ENCODE data around the gene MORC3.
"Not testable (repeated sequence)": the region's sequence is repeated elsewhere in the genome, so short reads cannot be mapped to it uniquely, and the experiment has no call there.

Gene MORC3

DNA sequence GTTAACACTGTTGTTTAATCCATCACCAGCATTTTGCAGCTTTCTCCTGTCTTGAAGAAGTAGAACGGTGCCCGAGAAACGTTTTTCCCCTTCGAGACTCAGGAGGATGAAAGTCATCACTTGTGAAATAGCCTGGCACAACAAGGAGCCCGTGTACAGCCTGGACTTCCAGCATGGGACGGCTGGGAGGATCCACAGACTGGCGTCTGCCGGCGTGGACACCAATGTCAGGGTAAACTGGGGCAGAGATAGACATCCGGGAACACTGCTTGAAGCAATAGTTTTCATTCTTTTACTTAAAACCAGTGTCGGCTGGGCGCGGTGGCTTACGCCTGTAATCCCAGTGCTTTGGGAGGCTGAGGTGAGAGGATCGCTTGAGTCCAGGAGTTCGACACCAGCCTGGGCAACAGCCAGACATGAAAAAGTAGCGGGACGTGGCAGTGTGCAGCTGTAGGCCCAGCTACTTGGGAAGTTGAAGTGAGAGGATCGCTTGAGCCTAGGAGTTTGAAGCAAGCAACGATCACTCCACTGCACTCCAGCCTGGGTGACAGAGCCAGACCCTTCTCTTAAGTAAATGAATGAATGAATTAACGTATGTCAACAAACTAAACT, 66.1 kb downstream of the MORC3 start:
- DNase-seq, result no peak

DNA sequence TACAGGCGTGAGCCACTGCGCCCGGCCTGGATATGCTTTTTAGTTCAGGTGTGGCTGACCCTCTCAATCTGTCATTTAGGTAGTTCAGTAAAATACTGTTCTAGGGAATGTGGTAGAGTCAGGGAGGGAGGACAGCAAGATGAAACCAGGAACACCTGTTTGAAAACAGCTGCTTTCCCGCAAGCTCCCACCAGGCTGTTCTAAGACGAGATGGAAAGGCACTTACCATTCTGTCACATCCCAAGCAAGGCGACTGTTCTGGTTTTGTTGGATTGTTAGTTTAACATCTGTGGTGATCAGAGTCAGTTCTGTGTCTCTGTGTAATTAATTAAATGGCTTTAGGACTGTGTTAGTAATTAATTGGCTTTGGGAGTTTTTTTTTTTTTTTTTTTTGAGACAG, 68.1 kb downstream of the MORC3 start:
- DNase-seq, result no peak

DNA sequence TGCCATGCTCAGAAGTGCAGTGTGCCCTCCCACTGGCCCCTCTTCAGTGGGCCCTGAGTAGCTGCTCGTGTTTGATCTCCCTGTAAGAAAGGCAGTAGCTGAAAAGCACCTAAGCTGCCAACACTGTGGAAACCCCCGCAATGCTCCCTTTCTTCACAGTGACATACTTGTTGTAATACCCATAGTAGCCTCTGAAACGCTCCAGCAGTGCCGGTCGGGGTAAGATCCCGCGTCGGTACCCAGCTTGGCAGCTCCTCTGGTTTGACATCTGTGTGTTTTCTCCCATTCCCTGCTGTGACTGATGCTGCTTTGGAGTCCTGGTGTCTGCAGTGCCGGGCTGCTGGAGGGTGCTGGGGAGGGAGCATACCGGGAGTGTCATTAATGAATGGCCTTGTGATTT, 68.8 kb downstream of the MORC3 start:
- DNase-seq, result no peak

DNA sequence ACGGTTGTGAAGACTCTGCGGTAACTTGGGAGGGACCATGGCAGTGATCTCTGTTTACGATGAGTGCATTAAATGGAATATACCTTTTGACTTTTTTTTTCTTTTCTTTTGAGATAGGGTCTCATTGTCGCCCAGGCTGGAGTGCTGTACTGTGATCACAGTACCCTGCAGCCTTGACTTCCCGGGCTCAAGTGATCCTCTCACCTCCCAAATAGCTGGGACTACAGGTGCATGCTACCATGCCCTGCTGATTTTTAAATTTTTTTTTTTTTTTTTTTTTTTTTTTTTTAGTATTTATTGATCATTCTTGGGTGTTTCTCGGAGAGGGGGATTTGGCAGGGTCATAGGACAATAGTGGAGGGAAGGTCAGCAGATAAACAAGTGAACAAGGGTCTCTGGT, 71.7 kb downstream of the MORC3 start:
- DNase-seq, result not testable (repeated sequence)

DNA sequence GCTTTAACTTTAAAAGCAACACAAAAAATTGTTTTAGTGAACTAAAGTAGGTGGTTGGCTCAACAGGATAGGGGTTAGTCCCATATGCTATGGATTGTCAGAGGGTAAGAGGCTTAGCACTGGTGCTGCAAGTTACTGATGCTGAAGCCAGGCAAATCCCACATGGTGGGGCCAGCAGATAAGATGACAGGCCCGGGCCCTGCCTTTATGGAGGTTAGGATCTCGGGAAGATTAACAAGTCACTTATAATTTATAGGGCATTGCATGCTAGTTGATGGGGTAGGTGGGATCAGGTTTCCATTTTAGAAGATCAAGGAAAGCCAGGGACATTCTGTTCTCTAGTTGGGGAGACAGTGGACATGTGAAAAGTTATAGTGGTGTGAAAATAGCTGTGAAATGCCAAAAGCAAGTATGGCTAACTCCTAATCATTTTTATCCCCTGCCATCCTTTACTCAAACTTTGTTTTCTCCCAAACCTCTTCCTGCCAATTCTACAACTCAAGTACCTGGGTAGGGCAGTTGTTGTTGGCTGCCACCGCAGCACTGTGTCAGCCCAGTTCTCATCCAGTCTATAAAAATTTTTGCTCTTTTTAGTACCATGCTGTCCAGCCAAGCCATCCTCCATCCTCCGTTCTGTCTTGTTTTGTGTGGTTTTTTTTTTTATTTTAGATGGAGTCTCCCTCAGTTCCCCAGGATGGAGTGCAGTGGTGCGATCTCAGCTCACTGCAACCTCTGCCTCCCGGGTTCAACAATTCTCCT, 75.5 kb downstream of the MORC3 start:
- no peak for DNase-seq

DNA sequence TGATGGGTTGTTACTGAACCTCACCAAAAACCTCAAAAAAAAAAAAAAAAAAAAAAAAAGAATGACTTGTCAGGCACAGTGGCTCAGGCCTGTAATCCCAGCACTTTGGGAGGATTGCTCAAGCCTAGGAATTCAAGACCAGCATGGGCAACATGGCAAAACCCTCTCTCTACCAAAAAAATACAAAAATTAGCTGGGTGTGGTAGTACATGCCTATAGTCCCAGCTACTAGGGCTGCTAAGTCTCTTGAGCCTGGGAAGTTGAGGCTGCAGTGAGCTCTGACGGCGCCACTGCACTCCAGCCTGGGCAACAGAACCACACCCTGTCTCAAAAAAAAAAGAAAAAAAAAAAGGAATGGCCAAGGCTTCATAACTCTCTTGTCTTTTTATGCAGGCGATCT, 76.3 kb downstream of the MORC3 start:
- DNase-seq, result no peak

DNA sequence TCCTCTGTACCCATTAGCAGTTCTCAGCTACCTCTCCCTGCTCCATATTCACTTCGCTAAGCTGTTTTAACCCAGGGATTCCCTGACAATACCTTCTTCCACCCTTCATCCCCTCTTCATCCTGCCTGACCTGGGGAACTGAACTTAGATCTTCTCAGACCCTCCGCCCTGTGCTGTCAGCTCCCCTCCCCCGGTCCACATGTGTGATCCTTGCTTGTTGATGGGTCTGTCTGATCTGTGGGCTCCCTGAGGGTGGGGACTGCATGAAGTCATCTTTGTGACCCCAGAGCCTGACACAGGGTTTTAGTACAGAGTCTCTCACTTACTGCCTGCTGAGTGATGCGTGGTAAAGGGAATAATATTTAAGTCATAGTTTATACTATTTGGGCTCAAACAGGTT, 77.0 kb downstream of the MORC3 start:
- DNase-seq, result no peak

DNA sequence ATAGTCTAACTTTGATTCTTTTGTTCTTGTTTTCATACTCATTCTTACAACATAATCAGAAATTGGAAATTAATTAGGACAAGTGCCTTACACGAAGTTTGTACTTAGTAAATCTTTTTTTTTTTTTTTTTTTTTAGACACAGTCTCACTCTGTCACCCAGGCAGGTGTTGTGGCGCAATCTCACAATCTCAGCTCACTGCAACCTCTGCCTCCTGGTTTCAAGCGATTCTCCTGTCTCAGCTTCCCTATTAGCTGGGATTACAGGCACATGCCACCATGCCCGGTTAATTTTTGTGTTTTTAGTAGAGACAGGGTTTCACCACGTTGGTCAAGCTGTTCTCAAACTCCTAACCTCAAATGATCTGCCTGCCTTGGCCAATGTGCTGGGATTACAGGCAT, 77.6 kb downstream of the MORC3 start:
- DNase-seq, result no peak

DNA sequence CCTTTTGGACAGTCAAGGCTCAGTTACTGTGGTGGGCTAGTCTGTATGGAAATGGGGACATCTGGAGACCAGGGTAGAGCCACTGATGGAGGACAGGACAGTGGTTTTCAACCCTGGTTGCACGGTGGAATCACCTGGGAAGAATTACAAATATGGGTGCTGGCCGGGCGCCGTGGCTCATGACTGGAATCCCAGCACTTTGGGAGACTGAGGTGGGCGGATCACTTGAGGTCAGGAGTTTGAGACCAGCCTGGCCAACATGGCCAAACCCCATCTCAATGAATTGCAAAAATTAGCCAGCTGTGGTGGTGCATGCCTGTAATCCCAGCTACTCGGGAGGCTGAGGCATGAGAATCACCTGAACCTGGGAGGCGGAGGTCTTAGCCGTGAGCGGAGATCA, 79.7 kb downstream of the MORC3 start:
- not testable (repeated sequence) for DNase-seq

DNA sequence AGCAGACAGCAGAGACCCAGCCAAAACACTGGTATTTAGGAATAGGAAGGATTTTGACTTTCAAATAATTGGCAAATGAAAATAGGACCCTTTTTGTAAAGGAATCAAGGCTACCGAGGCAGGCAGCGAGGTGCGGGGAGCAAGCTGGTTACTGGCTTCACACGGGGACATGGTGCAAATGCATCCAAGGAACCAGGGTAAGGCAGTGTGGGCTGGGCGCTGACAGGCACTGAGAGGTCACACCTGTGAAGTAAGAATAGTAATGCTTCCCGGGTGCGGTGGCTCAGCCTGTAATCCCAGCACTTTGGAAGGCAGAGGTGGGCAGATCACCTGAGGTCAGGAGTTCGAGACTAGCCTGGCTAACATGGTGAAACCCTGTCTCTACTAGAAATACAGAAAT, 80.7 kb downstream of the MORC3 start:
- no peak for DNase-seq

DNA sequence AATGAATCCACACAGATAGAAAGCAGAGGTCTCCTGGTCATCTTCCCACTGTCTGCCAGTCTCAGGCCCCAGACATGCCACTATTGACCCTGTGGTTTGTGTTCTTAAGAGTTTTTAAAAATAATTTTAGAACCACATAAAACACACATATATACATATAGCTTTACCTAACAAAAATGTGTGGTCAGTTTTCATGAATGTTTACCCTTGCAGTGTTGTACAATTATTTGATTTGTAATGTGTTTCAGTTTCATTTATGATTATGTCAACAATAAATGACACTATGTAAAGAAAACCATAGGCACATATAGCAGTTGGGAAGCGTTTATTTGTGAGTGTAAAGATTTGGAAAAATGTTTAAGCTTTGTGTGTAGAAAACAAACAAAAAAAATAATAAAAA, 82.3 kb downstream of the MORC3 start:
- DNase-seq, result no peak

DNA sequence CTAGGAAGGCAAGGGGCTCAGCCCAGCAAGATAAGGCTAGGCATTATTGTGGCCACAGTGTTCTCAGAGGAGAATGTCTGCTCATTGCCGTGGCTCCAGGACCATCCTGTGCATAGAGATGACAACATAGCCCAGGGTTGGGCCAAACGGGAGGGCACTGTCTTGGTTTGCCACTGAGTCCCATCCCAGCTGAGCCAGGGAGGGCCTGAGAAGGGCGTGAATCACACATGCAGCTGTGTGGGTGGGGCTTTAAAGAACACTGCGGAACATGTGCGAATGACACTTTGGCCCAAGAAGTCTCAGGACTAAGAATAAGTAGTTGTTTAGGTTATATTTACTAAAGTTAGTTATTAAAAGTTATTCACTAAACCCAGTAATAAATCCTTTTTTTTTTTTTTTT, 83.7 kb downstream of the MORC3 start:
- no peak for DNase-seq

DNA sequence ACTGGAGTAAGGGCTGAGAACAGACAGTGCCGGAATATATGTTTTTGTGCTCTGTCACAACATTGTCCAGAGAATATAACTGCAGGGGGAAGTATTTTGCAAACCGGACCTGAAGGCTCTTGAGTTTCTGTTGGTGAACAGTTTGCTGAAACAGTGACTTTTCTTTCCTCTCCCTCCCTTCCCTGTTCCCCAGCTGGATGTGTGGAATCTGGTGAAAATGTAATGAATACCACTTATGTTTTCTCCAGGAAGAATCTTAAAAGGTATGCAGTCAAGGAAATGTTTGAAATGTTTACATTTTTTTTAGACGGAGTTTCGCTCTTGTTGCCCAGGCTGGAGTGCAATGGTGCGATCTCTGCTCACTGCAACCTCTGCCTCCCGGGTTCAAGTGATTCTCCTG, 88.6 kb downstream of the MORC3 start:
- DNase-seq, result no peak

DNA sequence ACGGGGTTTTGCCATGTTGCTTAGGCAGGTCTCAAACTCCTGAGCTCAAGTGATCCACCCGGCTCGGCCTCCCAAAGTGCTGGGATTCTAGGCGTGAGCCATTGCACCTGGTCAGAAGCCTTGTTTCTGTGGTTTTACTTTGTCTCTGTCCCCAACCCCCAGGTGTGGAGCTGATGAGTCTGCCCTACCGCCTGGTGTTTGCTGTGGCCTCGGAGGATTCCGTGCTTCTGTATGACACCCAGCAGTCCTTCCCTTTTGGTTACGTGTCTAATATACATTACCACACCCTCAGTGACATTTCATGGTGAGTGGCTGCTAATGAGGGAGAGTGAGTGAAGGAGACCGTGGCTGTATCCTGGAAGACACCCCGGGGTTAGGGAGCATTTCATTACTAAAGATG, 91.3 kb downstream of the MORC3 start:
- no peak for DNase-seq

DNA sequence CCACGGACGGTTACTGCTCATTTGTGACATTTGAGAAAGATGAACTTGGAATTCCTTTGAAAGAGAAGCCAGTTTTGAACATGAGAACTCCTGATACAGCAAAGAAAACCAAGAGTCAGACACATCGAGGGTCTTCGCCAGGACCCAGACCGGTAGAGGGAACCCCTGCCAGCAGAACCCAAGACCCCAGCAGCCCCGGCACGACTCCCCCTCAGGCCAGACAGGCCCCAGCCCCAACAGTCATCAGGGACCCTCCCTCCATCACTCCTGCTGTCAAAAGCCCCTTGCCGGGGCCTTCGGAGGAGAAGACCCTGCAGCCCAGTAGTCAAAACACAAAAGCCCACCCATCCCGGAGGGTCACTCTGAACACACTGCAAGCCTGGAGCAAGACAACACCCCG, 92.9 kb downstream of the MORC3 start:
- no peak for DNase-seq

DNA sequence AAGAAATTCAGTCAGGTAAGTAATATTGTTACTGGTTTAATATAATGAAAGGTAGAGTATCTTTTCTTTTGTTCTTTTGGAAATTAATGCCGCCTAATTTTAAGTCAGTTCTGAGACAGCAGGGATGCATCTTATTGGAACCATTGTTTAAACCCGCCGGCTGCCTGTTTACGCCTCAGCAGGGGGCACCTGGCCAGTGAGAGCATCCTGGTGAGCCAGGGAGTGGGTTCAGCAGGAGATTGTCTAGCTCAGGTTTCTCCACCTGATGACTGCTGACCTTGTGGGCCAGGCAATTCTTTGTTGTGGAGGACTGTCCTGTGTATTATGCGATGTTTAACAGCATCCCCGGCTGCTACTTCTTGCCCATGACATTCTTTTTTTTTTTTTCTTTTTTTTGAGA, 95.4 kb downstream of the MORC3 start:
- DNase-seq, result no peak

DNA sequence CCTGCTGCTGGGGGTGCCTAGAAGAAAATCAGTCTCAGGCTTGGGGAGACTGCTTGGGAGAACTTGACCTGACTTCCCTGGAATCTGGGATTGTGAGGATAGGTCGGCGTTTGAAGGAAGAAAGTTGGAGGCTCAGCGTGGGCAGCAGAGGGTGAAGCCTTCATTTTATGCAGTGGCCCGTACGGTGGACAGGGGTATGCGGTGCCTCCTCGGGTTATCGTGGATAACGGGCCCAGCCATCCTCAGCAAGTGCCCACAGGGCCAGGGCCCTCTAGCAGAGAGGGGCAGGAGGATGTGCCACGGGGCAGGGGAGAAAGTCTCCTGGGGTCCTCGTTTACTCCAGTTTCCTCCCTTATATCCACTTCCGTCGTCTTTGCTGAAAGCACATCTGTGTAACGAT, 99.2 kb downstream of the MORC3 start:
- no peak for DNase-seq

DNA sequence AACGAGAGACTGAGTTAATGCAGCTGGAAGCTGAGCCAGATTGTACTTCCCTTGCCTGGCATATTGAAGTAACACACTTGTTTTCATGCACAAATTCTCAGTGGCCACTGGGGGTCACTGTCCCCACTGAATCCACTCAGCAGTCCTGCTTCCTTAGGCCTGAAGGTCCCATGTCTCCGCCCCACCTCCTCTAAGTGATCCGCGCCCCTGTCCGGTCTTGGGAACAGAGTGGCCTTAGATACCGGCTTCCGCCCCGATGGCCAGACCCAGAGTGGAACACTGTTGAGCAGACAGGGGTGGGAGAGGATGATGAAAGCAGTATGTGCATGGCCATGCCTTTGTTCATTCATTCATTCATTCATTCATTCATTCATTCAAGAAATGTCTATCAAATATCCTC, 100.0 kb downstream of the MORC3 start:
- DNase-seq, result no peak

DNA sequence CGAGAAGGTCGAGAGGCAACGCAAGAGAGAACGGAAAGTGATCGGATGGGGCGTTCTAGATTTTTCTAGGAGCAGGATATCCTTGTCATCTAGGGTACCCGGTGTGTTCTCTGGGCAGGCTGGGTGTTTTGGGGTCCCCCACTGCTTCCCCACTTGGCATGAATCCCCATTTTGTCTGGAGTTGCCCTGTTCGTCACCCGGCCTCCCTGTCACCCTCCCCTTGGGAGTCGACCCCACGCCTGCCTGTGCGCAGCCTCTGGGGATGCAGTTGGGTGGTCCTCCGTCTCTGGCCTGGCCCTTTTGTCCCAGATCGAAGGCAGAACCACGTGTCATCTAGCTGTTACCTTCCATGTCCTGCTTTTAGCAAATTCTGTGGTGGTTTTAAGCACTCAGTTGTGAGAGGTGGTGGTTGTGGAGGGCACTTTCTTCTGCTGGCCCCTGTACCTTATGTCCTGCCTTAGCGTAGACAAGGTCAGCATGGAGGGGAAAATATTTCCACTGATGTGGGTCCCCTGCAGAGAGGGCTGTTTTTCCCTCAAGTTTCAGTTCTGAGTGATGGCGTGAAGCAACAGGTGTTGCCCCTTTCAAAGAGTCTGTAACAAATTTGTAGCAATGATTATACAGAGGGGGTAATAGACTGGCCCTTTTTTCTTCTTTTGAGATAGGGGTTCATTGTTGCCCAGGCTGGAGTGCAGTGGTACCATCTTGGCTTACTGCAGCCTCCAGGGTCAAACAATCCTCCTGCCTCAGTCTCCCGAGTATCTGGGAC, 100.8 kb downstream of the MORC3 start:
- DNase-seq, result no peak

DNA sequence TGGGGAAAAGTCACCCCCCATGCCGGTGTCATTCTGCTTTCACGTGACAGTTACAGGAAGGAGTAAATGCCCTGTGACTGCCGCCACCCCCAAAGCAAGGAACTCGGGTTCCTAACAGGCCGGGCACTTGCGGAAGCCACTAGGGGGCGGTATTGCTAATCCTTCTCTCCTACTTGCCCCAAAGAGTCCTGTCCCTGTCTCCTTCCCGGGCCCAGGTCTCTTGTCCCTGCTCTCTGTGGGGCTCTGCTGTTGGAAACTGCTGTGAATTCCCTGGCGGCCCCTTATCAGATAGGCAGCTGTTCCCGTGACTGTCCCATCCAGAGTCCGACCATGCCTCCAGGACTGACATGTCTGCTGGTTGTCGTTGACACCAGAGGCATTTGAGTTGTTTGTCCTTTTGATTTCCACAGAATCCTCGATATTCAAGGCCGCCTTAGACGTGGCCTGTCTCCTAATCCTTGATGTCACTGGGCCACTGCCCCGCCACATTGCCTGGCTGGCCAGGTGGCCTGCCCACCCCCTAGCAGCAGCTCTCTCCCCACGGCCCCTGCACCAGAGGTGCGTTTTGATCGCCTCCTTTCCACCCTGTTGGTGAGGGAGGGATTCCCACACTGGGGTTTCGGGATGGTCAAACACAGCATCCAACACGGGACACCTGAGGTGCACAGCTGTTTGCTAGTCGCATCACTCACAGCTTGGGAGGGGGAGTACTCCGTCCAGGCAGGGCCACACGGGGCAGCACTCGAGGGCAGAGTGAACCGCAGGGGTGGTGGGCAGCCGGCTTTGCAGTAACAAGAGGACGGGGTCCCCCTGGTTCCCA, 102.5 kb downstream of the MORC3 start:
- DNase-seq, result no peak

DNA sequence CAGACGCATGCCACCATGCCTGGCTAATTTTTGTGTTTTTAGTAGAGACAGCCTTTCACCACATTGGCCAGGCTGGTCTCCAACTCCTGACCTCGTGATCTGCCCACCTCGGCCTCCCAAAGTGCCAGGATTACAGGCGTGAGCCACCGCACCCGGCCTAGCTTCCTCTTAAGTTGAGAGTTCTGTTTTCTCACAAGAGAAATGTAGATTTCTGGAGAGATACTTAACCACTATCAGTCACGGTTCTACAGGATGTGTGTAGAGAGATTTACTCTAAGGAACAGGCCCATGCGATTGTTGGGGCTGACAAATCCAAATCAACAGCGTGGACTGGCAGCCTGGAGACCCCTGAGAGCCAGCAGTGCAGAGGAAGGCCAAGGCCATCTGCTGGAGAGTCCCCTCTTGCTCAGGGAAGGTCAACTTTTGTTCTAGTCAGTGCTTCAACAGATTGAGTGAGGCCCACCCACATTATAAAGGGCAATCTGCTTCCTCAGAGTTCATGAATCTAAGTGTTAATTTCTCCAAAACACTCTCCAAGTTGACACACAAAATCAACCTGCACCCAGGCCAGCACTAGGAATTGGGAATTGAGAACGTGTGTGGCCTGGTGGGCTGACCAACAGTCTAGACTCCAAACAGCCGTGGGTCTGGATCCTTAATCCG, 103.9 kb downstream of the MORC3 start:
- DNase-seq, result no peak

DNA sequence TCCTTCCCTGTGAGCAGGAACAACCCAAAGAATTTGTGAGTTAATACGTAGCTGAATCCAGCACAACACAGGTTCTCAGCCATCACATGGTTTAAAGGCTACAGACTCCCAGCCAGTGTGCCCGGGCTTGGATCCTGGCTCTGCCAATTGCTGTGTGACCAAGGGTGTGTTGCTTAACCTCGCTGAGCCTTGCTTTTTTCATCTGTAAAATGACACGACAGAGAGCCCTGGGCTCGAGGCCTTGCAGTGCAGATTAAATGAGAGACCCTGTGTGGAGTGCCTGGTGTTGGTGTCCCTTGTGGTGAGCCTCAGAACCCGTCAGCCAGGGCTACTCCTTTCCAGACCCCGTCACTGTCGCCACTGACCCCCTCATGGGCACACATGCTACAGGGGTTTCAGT, 104.6 kb downstream of the MORC3 start:
- DNase-seq, result no peak

DNA sequence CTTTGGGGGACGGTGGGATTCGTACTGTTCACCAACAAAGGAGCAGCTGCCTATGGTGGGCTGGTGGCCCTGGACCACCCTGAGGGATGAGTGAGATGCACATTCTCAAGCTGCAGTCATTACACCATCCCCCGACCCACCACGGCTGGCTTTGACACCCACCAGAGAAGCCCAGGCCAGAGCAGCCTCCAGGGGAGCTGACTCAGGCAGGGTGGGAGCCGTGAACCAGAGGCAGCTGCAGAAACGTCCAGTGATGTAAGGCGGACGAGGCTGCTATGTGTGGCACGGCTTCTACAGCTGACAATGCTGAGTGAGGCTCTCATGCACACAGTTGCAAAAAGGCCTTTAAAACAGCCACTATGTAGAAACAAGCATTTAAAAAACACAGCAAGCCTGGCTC, 105.3 kb downstream of the MORC3 start:
- DNase-seq, result no peak
